Glomerular visceral epithelial cell (primary cell): ENCODE results near the gene SH3D21.

Experiments used
- DNase-seq: peaks from one replicate; pipeline ENCODE4 v3.0.0-alpha.2; 2016; ENCODE audit errors: extremely low spot score

Gene SH3D21

GRCh38 chr1:36303650-36304360, 2.4 kb upstream of the SH3D21 start:
- DNase-seq, result no peak

GRCh38 chr1:36304521-36304920, 1.6 kb upstream of the SH3D21 start:
- DNase-seq, result no peak

GRCh38 chr1:36304970-36305914, 926 bp upstream of the SH3D21 start:
- DNase-seq, result no peak

- DNase-seq, result no peak
Observed at GRCh38 chr1:36305915-36306209, 306 bp upstream of the SH3D21 start.

- DNase-seq, result peak; percentile 81
Observed at GRCh38 chr1:36306902-36307456, 811 bp downstream of the SH3D21 start.

- DNase-seq, result no peak
Observed at GRCh38 chr1:36307601-36308330, 1.6 kb downstream of the SH3D21 start.

GRCh38 chr1:36309397-36309796, 3.2 kb downstream of the SH3D21 start:
- DNase-seq, result no peak

GRCh38 chr1:36320291-36320761, 14.2 kb downstream of the SH3D21 start:
- DNase-seq, result no peak

GRCh38 chr1:36320767-36321118, 14.6 kb downstream of the SH3D21 start:
- no peak for DNase-seq

GRCh38 chr1:36321119-36321951, 15.2 kb downstream of the SH3D21 start:
- DNase-seq, result no peak

- no peak for DNase-seq
Observed at GRCh38 chr1:36322041-36322785, 16.0 kb downstream of the SH3D21 start.

- peak; percentile 31 for DNase-seq
Observed at GRCh38 chr1:36322786-36323635, 16.8 kb downstream of the SH3D21 start.

GRCh38 chr1:36323636-36324352, 17.6 kb downstream of the SH3D21 start, which contains the start of gene EVA1B:
EVA1B (minus strand) TSS chr1:36323645; CDS start chr1:36323037, 608 bp downstream.
- DNase-seq, result peak; percentile 86

GRCh38 chr1:36324353-36324703, 18.2 kb downstream of the SH3D21 start:
- DNase-seq, result no peak

GRCh38 chr1:36326499-36326898, 20.3 kb downstream of the SH3D21 start:
- peak; percentile 53 for DNase-seq

GRCh38 chr1:36327421-36328087, 21.4 kb downstream of the SH3D21 start:
- DNase-seq, result peak; percentile 34

GRCh38 chr1:36328088-36328480, 21.9 kb downstream of the SH3D21 start:
- DNase-seq, result no peak

- DNase-seq, result no peak
Observed at GRCh38 chr1:36328713-36329112, 22.5 kb downstream of the SH3D21 start.
